Smooth muscle cell (in vitro differentiated cells): ENCODE data around the gene IPO11. TPM values are rescaled to one million over a fixed set of nuclear protein-coding genes. Genes with fewer than 3 reads are reported as not detected.

Experiments used
- DNase-seq: peaks from one replicate; lab custom pipeline; 2025; ENCODE audit not compliant: unreplicated experiment; lab: John Stamatoyannopoulos, UW
- H2AFZ ChIP-seq: fragments of 200-600 bp; sonication (generic); 2 replicates; pipeline ENCODE4 v1.6.0; 2016; ENCODE audit warnings: antibody characterized with exemption, low read depth, mild to moderate bottlenecking
- H3F3A ChIP-seq: fragments of 200-600 bp; sonication (generic); 2 replicates; pipeline ENCODE4 v1.6.0; 2017; ENCODE audit warnings: antibody characterized with exemption, low read depth
- H3K27ac ChIP-seq: fragments of 200-600 bp; sonication (generic); 2 replicates; pipeline ENCODE4 v1.5.1; 2016; ENCODE audit warnings: low read depth, mild to moderate bottlenecking
- H3K27me3 ChIP-seq: fragments of 200-600 bp; sonication (generic); 2 replicates; pipeline ENCODE4 v1.6.1; 2016; ENCODE audit warnings: low read depth, mild to moderate bottlenecking
- H3K36me3 ChIP-seq: fragments of 200-600 bp; sonication (generic); 2 replicates; pipeline ENCODE4 v1.5.1; 2016; ENCODE audit warnings: low read depth
- H3K4me1 ChIP-seq: fragments of 200-600 bp; sonication (generic); 2 replicates; pipeline ENCODE4 v1.5.1; 2016; ENCODE audit warnings: low read depth
- H3K4me2 ChIP-seq: fragments of 200-600 bp; sonication (generic); 2 replicates; pipeline ENCODE4 v1.6.0; 2016; ENCODE audit warnings: mild to moderate bottlenecking
- H3K4me3 ChIP-seq: fragments of 200-600 bp; sonication (generic); 2 replicates; pipeline ENCODE4 v1.5.1; 2016; ENCODE audit warnings: mild to moderate bottlenecking
- H3K79me2 ChIP-seq: fragments of 200-600 bp; sonication (generic); 2 replicates; pipeline ENCODE4 v1.6.0; 2016; ENCODE audit warnings: low read depth, mild to moderate bottlenecking
- H3K9ac ChIP-seq: fragments of 200-600 bp; sonication (generic); 2 replicates; pipeline ENCODE4 v1.6.0; 2016; ENCODE audit warnings: low read depth
- H3K9me3 ChIP-seq: fragments of 200-600 bp; sonication (generic); replicated peaks from 2 replicates; pipeline ENCODE4 v1.5.1; 2016; ENCODE audit warnings: low read depth
- H4K20me1 ChIP-seq: fragments of 200-600 bp; sonication (generic); 2 replicates; pipeline ENCODE4 v1.6.0; 2016; ENCODE audit warnings: low read depth
- WGBS: methylation state at CpG from one replicate; pipeline ENCODE4 v1.1.7; 2016; ENCODE audit warnings: low lambda C conversion rate; 5-methylcytosine and 5-hydroxymethylcytosine counted together
- polyA plus RNA-seq: library from polyadenylated mRNA; unstranded; fragments of >200 nt; fragmentation: Nextera tagmentation; extraction: Ambion mirVana; gene quantifications from 2 replicates; pipeline ENCODE4 v1.2.1, GENCODE V29; 2016
- total RNA-seq: library from RNA; depleted of rRNA; stranded (reverse); fragments of >200 nt; gene quantifications from 2 replicates; pipeline ENCODE4 v1.2.3, GENCODE V29; 2014
- TF ChIP-seq, protein P1 (sequence below): fragments of 200-600 bp; sonication (generic); IDR thresholded peaks from 2 replicates; pipeline ENCODE4 v1.5.1; 2017; ENCODE audit warnings: borderline replicate concordance, mild to moderate bottlenecking, antibody characterized with exemption; ENCODE audit not compliant: insufficient read depth, poor library complexity, severe bottlenecking

Gene IPO11
- total and polyA plus RNA-seq, 2 experiments from 2014 or later, result 9.3 to 31.8 TPM

DNA sequence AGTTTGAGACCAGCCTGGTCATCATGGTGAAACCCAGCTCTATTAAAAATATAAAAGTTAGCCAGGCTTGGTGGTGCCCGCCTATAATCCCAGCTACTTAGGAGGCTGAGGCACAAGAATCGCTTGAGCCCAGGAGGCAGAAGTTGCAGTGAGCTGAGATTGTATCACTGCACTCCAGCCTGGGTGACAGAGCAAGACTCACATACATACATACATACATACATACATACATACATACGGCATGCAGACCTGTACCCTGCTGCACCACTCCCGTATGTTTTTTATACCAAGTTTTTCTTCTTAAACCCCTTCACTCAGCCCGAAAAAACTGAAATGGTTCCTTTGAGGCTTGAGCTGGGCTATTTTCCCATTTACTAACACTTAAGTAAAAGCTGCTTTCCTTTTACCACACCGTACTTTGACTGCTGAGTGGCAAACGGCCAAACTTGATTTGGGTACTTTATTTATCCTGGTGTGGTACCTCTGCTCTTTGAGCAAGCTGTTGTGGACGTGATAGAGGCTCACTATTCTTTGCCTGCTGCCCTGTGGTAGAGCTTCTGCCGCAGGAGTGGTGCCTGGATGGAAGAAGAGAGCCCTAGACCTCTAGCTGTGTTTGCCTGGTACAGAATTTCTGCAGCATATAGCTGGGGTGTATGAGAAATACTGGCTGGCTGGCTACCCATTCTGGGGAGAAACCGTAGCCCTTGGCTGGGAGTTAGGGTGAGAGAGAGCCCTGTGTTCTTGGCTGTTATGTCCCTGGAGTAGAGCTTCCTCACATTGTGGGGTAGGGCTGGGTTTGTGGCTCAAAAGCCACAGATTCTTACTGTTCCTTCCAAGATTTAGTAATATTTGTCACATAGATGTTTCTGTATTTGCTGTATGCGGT lies 19.4 kb downstream of the IPO11 start:
- Histone ChIP-seq H3K9ac (no peak overlapping the region), H3K4me2 (no peak overlapping the region), H3K9me3 (no peaks in the 10 kb centered on the region), H3K27ac (no peak overlapping the region), H3F3A (no peaks in the 10 kb centered on the region), H3K27me3 (no peaks in the 10 kb centered on the region), H3K4me3 (no peak overlapping the region), H3K36me3 (no peaks in the 10 kb centered on the region), H4K20me1 (peaks cover 70% of the 10 kb centered on the region), H3K4me1 (no peaks in the 10 kb centered on the region), H3K79me2 (peaks cover 63% of the 10 kb centered on the region), H2AFZ (no peak overlapping the region)
- TF ChIP-seq, protein P1, sequence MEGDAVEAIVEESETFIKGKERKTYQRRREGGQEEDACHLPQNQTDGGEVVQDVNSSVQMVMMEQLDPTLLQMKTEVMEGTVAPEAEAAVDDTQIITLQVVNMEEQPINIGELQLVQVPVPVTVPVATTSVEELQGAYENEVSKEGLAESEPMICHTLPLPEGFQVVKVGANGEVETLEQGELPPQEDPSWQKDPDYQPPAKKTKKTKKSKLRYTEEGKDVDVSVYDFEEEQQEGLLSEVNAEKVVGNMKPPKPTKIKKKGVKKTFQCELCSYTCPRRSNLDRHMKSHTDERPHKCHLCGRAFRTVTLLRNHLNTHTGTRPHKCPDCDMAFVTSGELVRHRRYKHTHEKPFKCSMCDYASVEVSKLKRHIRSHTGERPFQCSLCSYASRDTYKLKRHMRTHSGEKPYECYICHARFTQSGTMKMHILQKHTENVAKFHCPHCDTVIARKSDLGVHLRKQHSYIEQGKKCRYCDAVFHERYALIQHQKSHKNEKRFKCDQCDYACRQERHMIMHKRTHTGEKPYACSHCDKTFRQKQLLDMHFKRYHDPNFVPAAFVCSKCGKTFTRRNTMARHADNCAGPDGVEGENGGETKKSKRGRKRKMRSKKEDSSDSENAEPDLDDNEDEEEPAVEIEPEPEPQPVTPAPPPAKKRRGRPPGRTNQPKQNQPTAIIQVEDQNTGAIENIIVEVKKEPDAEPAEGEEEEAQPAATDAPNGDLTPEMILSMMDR, result no peak
- DNase-seq, result no peak
- 92% methylated on average over 11 of the region's 11 CpGs for WGBS

DNA sequence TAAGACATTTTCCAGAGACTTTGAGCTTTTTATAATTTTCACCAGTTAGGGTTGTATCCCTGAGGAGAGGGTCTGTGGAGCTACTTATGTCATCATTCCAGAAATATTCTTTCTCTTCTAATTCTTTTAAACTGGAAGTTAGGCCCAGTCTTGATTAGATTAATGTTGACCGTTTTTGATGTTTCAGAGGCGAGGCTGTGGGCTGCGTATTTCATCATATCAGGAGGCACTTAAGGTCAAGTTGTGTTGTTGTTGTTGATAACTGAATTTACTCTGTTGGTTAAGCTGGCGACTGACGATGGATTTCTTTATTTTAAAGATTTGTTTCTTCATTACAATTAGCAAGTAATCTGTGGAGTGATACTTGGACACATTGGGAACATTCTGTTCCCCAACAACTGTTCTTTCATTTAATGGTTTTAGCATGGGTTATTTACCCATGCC lies 20.1 kb downstream of the IPO11 start:
- Histone ChIP-seq H3K36me3 (no peaks in the 10 kb centered on the region), H2AFZ (no peak overlapping the region), H3K4me1 (no peaks in the 10 kb centered on the region), H3K9ac (no peak overlapping the region), H3K4me3 (no peak overlapping the region), H3F3A (no peaks in the 10 kb centered on the region), H4K20me1 (peaks cover 63% of the 10 kb centered on the region), H3K27ac (no peak overlapping the region), H3K9me3 (no peaks in the 10 kb centered on the region), H3K27me3 (no peaks in the 10 kb centered on the region), H3K79me2 (peaks cover 61% of the 10 kb centered on the region), H3K4me2 (no peak overlapping the region)
- TF ChIP-seq, protein P1, result no peak
- no peak for DNase-seq
- WGBS, result 75% methylated on average over 5 of the region's 5 CpGs

DNA sequence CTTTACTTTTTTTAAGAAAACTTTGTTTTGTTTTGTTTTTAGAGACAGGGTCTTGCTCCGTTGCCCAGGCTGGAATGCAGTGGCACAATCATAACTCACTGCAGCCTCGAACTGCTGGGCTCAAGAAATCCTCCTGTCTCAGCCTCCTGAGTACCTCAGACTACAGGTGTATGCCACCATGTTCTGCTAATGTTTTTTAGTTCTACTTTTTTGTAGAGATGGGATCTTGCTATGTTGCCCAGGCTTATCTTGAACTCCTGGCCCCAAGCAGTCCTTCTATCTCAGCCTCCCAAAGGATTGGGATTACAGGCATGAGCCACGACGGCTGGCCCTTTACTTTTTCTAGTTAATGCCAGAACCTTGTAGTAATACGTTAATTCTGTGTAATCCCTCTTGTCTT lies 36.0 kb downstream of the IPO11 start:
- peaks cover 3% of the 10 kb centered on the region for H4K20me1 ChIP-seq
- peaks cover 6% of the 10 kb centered on the region for H3K79me2 ChIP-seq
- H2AFZ ChIP-seq, result no peak overlapping the region
- H3K9me3 ChIP-seq, result no peaks in the 10 kb centered on the region
- H3K4me1 ChIP-seq, result no peaks in the 10 kb centered on the region
- 98% methylated on average over 5 of the region's 5 CpGs for WGBS
- H3K36me3 ChIP-seq, result no peaks in the 10 kb centered on the region
- H3K9ac ChIP-seq, result no peak overlapping the region
- H3K27ac ChIP-seq, result no peak overlapping the region
- no peaks in the 10 kb centered on the region for H3F3A ChIP-seq
- H3K4me3 ChIP-seq, result no peak overlapping the region
- no peaks in the 10 kb centered on the region for H3K27me3 ChIP-seq
- no peak for DNase-seq
- H3K4me2 ChIP-seq, result no peak overlapping the region
- TF ChIP-seq, protein P1, result no peak
